Stomach (tissue), 9 donors: Measurements from ENCODE around the gene ABHD12B. TPM values are rescaled to one million over a fixed set of nuclear protein-coding genes. Genes with fewer than 3 reads are reported as not detected.
A peak's percentile ranks its signal among the peaks of the same experiment; 100 is the strongest.

Experiments
- DNase-seq, 2 donors: peaks; one replicate each; pipeline versions ENCODE4 v3.0.0 to v3.0.0-alpha.2; 2013 to 2019
- H3K27ac ChIP-seq, 5 donors: fragments of 200-600 bp in 4 of 5; sonication (generic) in 4 of 5; one replicate each; pipeline ENCODE4 v1.5.1; 2013 to 2019; ENCODE audit warnings: mild to moderate bottlenecking in 1 of 5, moderate library complexity in 1 of 5
- H3K27me3 ChIP-seq, 3 donors: fragments of 200-600 bp; sonication (generic); one replicate each; pipeline ENCODE4 v1.5.1; 2017 to 2019; ENCODE audit warnings: mixed run types in 1 of 3
- H3K36me3 ChIP-seq, 4 donors: fragments of 200-600 bp; sonication (generic); 1 replicate in 3 of 4; 2 replicates in 1 of 4; pipeline ENCODE4 v1.5.1; 2016 to 2019
- H3K4me1 ChIP-seq, 4 donors: fragments of 200-600 bp; sonication (generic); one replicate each; pipeline ENCODE4 v1.5.1; 2016 to 2019
- H3K4me3 ChIP-seq, 4 donors: fragments of 200-600 bp; sonication (generic) in 3 of 4; one replicate each; pipeline ENCODE4 v1.5.1; 2016 to 2019; ENCODE audit warnings: mild to moderate bottlenecking in 1 of 4
- H3K9me3 ChIP-seq, 4 donors: fragments of 200-600 bp; sonication (generic); one replicate each; pipeline ENCODE4 v1.5.1; 2016 to 2019
- CTCF ChIP-seq, 7 experiments: fragments of 450-650 bp in 4 of 7; fragments of 200-600 bp in 3 of 7; sonication (generic) in 3 of 7; IDR thresholded peaks; one replicate each; pipeline ENCODE4 v1.5.1; 2016 to 2019; ENCODE audit warnings: antibody characterized with exemption in 7 of 7, control low read depth in 2 of 7, mild to moderate bottlenecking in 1 of 7
- EP300 ChIP-seq: sonication (generic); formaldehyde crosslinking; IDR thresholded peaks from one replicate; pipeline ENCODE4 v1.6.1; 2017; ENCODE audit warnings: antibody characterized with exemption
- POLR2A ChIP-seq, 4 donors: fragments of 450-650 bp; IDR thresholded peaks; one replicate each; pipeline ENCODE4 v1.6.1; 2016; ENCODE audit warnings: antibody characterized with exemption in 4 of 4, control low read depth in 2 of 4, mild to moderate bottlenecking in 1 of 4, moderate library complexity in 1 of 4
- POLR2AphosphoS5 ChIP-seq, 3 donors: sonication (generic); formaldehyde crosslinking; IDR thresholded peaks; one replicate each; pipeline ENCODE4 v1.6.1; 2016; ENCODE audit warnings: antibody characterized with exemption in 3 of 3
- WGBS, 5 donors: extraction: QIAGEN DNeasy Blood & Tissue Kit in 3 of 5; methylation state at CpG; one replicate each; pipeline versions ENCODE4 v1.1.5 to v1.1.7; 2013 to 2018; 5-methylcytosine and 5-hydroxymethylcytosine counted together
- intact Hi-C: fragments of 100-400 bp; cut with DNase I; formaldehyde crosslinking; loops from one replicate; pipeline ENCODE4 v1.15.1; 2023; ENCODE audit warnings: low total_unique reads
- polyA plus RNA-seq, 3 donors: library from polyadenylated mRNA; stranded (reverse); fragments of 200-250 nt; gene quantifications; one replicate each; pipeline ENCODE4 v1.2.3, GENCODE V29; 2013
- total RNA-seq, 5 donors: library from RNA; depleted of rRNA; stranded (reverse); fragments of >200 nt; gene quantifications; one replicate each; pipeline versions ENCODE4 v1.1.0 to v1.2.3, GENCODE V29; 2014 to 2016
- donor health status: healthy with polysubstance abuse.
- donor health status: Bipolar disorder and iron deficiency.
- donor health status: healthy.

Gene ABHD12B
- total and polyA plus RNA-seq, 8 donors: 0.23 TPM; not detected in 7

- H3K36me3 ChIP-seq: no peaks in the 10 kb centered on the region
- H3K27me3 ChIP-seq: no peaks in the 10 kb centered on the region
- DNase-seq: no peak
- H3K27ac ChIP-seq: no peak overlapping the region
- WGBS, 5 donors: 74 to 88% (median 80%) methylated on average over 5 of the region's 5 CpGs
- H3K9me3 ChIP-seq: no peaks in the 10 kb centered on the region
- H3K4me3 ChIP-seq: no peak overlapping the region
- no peak for TF ChIP-seq POLR2AphosphoS5 (IDR thresholded peaks at IDR 0.05)
- no peak for TF ChIP-seq CTCF (IDR thresholded peaks at IDR 0.05)
- TF ChIP-seq EP300: no peak
- TF ChIP-seq POLR2A (IDR thresholded peaks at IDR 0.05): no peak
- H3K4me1 ChIP-seq: peaks cover 3 to 5% (median 4%) of the 10 kb centered on the region in 4 donors
- intact Hi-C loops: no loop called here
Observed at GRCh38 chr14:50854521-50854920, 17.3 kb upstream of the ABHD12B start.

DNA sequence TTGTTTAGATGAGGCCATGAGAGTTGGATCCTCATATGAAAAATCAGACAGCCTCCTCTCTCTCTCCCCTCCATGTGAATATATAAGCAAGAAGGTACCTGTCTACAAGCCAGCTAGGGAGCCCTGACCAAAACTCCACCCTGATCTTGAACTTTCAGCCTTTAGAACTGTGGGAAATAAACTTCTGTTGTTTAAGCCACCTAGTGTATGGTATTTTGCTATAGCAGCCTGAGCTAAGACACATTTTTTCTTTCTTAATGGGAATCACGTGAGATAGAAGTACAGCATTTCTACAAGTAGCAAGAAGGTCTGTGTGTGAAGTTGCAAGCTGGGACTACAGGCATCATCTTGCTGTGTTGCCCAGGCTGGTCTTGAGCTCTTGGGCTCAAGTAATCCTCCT lies 16.3 kb upstream of the ABHD12B start:
- no peaks in the 10 kb centered on the region for H3K27me3 ChIP-seq
- DNase-seq: no peak
- H3K36me3 ChIP-seq: no peaks in the 10 kb centered on the region
- H3K27ac ChIP-seq: no peak overlapping the region
- 37 to 70% (median 53%) methylated on average over 1 of the region's 1 CpG for WGBS, 5 donors
- H3K4me3 ChIP-seq: no peak overlapping the region
- peaks cover 6 to 15% (median 11%) of the 10 kb centered on the region in 4 donors for H3K4me1 ChIP-seq
- intact Hi-C loops: no loop called here
- H3K9me3 ChIP-seq: no peaks in the 10 kb centered on the region
- TF ChIP-seq EP300 (no peak), CTCF (IDR thresholded peaks at IDR 0.05) (no peak), POLR2AphosphoS5 (IDR thresholded peaks at IDR 0.05) (no peak), POLR2A (IDR thresholded peaks at IDR 0.05) (no peak)

- no peak overlapping the region for H3K27ac ChIP-seq
- H3K4me1 ChIP-seq: peaks cover 6 to 15% (median 13%) of the 10 kb centered on the region in 4 donors
- H3K36me3 ChIP-seq: no peaks in the 10 kb centered on the region
- H3K9me3 ChIP-seq: no peaks in the 10 kb centered on the region
- H3K4me3 ChIP-seq: no peak overlapping the region
- DNase-seq: no peak
- no peak for TF ChIP-seq POLR2A (IDR thresholded peaks at IDR 0.05)
- no peak for TF ChIP-seq CTCF (IDR thresholded peaks at IDR 0.05)
- TF ChIP-seq POLR2AphosphoS5 (IDR thresholded peaks at IDR 0.05): no peak
- no peak for TF ChIP-seq EP300
- H3K27me3 ChIP-seq: no peaks in the 10 kb centered on the region
- intact Hi-C loops: no loop called here
- WGBS, 5 donors: 77 to 92% (median 84%) methylated on average over 5 of the region's 5 CpGs
Observed at GRCh38 chr14:50856660-50857059, 15.2 kb upstream of the ABHD12B start.

GRCh38 chr14:50859296-50859624 lies 12.6 kb upstream of the ABHD12B start:
- Histone ChIP-seq H3K27me3 (no peaks in the 10 kb centered on the region), H3K36me3 (no peaks in the 10 kb centered on the region), H3K4me1 (peaks cover 6 to 15% (median 13%) of the 10 kb centered on the region in 4 donors), H3K27ac (peak overlapping the region in 3 of 5 donors; percentile 20 to 77 (median 55)), H3K4me3 (peak overlapping the region; percentile 52 to 58 (median 54)), H3K9me3 (no peaks in the 10 kb centered on the region)
- intact Hi-C loops: no loop called here
- TF ChIP-seq POLR2A (IDR thresholded peaks at IDR 0.05) (no peak), EP300 (no peak), CTCF (IDR thresholded peaks at IDR 0.05) (no peak), POLR2AphosphoS5 (IDR thresholded peaks at IDR 0.05) (no peak)
- no peak for DNase-seq
- WGBS, 5 donors: 8 to 38% (median 20%) methylated on average over 1 of the region's 1 CpG
